ENCODE data around the gene FAM222A. TPM values are rescaled to one million over a fixed set of nuclear protein-coding genes. Genes with fewer than 3 reads are reported as not detected.

Gene FAM222A
- total RNA-seq, 1 donor: 0.36 TPM

DNA sequence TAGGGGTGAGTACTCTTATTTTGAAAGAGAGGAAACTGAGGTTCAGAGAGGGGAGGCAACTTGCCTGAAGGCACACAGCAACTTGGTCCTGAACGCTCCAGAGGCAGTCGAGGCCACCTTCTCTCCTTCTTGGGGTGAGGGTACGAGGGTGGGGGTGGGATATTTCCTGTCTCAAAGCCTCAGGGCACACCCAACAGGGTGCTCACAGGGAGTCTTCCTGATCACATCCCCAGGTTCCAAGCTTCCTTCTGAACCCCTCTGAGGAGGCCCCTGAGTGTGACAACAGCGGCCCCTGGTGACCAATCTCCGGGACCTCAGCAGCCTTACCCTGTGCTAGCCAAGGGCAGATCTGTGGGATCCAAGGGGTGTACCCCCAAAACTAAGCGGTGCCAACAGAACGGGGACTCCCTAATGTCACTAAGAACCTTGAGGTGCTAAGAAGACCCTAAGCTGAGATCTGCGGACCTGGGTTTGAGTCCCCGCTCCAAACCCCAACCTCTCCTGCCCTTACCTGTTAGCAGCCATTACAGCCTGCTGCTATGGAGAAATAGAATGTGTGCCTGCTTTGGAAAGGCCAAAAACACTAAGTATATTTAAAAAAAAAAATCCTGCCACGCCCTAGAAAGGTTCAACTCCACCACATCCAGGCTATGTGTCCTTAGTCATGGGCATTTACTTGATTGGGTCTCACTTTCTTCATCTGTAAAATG, 61.7 kb downstream of the FAM222A start:
- H3K27me3 ChIP-seq (ENCODE audit: insufficient read depth, low read length): no peaks in the 10 kb centered on the region
- H3K27ac ChIP-seq (ENCODE audit: low read depth, low read length): no peak overlapping the region
- H4K20me1 ChIP-seq (ENCODE audit: insufficient read depth, low read length): no peaks in the 10 kb centered on the region
- no peak overlapping the region for H3K4me3 ChIP-seq (ENCODE audit: insufficient read depth, low read length)
- peaks cover 9% of the 10 kb centered on the region for H3K4me1 ChIP-seq (ENCODE audit: insufficient read depth, low read length)
- peak; percentile 96 for DNase-seq (ENCODE audit: insufficient read length, low spot score, missing footprints)
- no peaks in the 10 kb centered on the region for H3K79me2 ChIP-seq (ENCODE audit: insufficient read depth, low read length)
- no peak overlapping the region for H2AFZ ChIP-seq (ENCODE audit: low read length)
- TF ChIP-seq, protein P1, sequence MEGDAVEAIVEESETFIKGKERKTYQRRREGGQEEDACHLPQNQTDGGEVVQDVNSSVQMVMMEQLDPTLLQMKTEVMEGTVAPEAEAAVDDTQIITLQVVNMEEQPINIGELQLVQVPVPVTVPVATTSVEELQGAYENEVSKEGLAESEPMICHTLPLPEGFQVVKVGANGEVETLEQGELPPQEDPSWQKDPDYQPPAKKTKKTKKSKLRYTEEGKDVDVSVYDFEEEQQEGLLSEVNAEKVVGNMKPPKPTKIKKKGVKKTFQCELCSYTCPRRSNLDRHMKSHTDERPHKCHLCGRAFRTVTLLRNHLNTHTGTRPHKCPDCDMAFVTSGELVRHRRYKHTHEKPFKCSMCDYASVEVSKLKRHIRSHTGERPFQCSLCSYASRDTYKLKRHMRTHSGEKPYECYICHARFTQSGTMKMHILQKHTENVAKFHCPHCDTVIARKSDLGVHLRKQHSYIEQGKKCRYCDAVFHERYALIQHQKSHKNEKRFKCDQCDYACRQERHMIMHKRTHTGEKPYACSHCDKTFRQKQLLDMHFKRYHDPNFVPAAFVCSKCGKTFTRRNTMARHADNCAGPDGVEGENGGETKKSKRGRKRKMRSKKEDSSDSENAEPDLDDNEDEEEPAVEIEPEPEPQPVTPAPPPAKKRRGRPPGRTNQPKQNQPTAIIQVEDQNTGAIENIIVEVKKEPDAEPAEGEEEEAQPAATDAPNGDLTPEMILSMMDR (IDR thresholded peaks at IDR 0.05; ENCODE audit: extremely low read depth, low read depth, low read length): peak; percentile 93
- H3K9me3 ChIP-seq (ENCODE audit: low read depth, low read length): peaks cover 6% of the 10 kb centered on the region
- no peaks in the 10 kb centered on the region for H3K36me3 ChIP-seq (ENCODE audit: insufficient read depth, low read length)
- H3K4me2 ChIP-seq (ENCODE audit: insufficient read depth, low read length): no peak overlapping the region

DNA sequence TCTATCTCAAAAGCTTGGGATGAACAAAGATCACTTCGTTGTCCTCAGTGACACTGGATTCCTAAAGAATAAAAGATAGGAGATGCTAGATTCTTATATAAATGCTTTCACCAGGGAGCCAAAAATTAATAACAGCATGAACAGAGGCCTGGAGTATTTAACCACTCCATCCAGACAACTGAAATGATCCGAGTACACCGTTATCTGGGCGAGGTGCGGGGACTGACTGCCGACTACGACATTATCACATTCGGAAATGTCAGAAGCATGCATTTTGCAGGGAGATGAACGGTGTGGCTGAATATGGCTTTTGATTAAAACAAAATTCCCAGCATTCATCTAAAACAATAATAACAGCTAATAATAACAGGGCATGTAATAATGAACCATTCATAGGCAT, 63.0 kb downstream of the FAM222A start:
- Histone ChIP-seq H3K27me3 (ENCODE audit: insufficient read depth, low read length) (no peaks in the 10 kb centered on the region), H2AFZ (ENCODE audit: low read length) (no peak overlapping the region), H3K9me3 (ENCODE audit: low read depth, low read length) (peaks cover 6% of the 10 kb centered on the region), H3K79me2 (ENCODE audit: insufficient read depth, low read length) (no peaks in the 10 kb centered on the region), H3K4me3 (ENCODE audit: insufficient read depth, low read length) (no peak overlapping the region), H4K20me1 (ENCODE audit: insufficient read depth, low read length) (no peaks in the 10 kb centered on the region), H3K36me3 (ENCODE audit: insufficient read depth, low read length) (no peaks in the 10 kb centered on the region), H3K4me1 (ENCODE audit: insufficient read depth, low read length) (peaks cover 9% of the 10 kb centered on the region), H3K4me2 (ENCODE audit: insufficient read depth, low read length) (no peak overlapping the region), H3K27ac (ENCODE audit: low read depth, low read length) (no peak overlapping the region)
- DNase-seq (ENCODE audit: insufficient read length, low spot score, missing footprints): no peak
- TF ChIP-seq, protein P1 (IDR thresholded peaks at IDR 0.05; ENCODE audit: extremely low read depth, low read depth, low read length): no peak

DNA sequence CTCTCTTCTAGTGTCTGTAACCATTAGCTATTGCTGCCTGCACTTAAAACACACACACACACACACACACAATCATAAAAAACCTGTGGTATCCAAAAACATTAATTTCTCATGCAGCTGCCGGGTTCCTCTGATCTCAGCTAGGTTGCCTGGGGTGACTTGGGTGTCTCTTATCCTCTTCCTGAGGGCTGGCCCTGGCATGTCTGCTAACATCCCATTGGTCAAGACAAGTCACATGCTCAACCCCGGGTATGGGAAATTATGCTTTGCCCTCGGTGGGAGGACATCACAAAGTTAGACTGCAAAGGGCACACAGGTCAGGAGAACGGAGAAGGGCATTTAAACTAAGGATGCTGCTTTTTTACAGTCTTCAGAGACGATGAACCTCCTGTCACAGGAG, 63.9 kb downstream of the FAM222A start:
- Histone ChIP-seq H3K9me3 (ENCODE audit: low read depth, low read length) (peaks cover 6% of the 10 kb centered on the region), H3K79me2 (ENCODE audit: insufficient read depth, low read length) (no peaks in the 10 kb centered on the region), H3K36me3 (ENCODE audit: insufficient read depth, low read length) (no peaks in the 10 kb centered on the region), H4K20me1 (ENCODE audit: insufficient read depth, low read length) (no peaks in the 10 kb centered on the region), H3K27ac (ENCODE audit: low read depth, low read length) (no peak overlapping the region), H2AFZ (ENCODE audit: low read length) (peak overlapping the region; percentile 56), H3K27me3 (ENCODE audit: insufficient read depth, low read length) (no peaks in the 10 kb centered on the region), H3K4me3 (ENCODE audit: insufficient read depth, low read length) (no peak overlapping the region), H3K4me1 (ENCODE audit: insufficient read depth, low read length) (peaks cover 9% of the 10 kb centered on the region), H3K4me2 (ENCODE audit: insufficient read depth, low read length) (peak overlapping the region; percentile 50)
- DNase-seq (ENCODE audit: insufficient read length, low spot score, missing footprints): peak; percentile 96
- TF ChIP-seq, protein P1 (IDR thresholded peaks at IDR 0.05; ENCODE audit: extremely low read depth, low read depth, low read length): no peak

DNA sequence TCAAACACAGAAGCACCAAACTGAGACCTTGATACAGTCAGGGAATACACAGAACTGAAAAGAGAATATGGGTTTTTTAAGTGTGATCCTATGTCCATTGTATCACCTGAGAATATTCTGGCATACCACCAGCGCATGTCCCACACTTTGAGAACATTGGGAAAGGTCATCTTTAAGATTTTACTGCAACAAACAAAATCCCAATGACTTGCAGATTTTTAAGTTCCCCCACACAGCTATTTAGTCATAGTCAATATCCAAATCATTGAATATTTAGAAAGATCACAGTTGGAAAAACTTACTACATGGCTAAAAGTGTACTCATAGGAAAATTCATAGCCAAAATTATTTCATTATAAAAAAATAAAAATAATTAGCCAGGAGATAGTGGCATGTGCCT, 65.1 kb downstream of the FAM222A start:
- Histone ChIP-seq H3K79me2 (ENCODE audit: insufficient read depth, low read length) (no peaks in the 10 kb centered on the region), H2AFZ (ENCODE audit: low read length) (no peak overlapping the region), H3K9me3 (ENCODE audit: low read depth, low read length) (peaks cover 6% of the 10 kb centered on the region), H3K4me3 (ENCODE audit: insufficient read depth, low read length) (no peak overlapping the region), H3K36me3 (ENCODE audit: insufficient read depth, low read length) (no peaks in the 10 kb centered on the region), H4K20me1 (ENCODE audit: insufficient read depth, low read length) (no peaks in the 10 kb centered on the region), H3K27ac (ENCODE audit: low read depth, low read length) (no peak overlapping the region), H3K4me1 (ENCODE audit: insufficient read depth, low read length) (peaks cover under 1% of the 10 kb centered on the region), H3K4me2 (ENCODE audit: insufficient read depth, low read length) (no peak overlapping the region), H3K27me3 (ENCODE audit: insufficient read depth, low read length) (no peaks in the 10 kb centered on the region)
- no peak for DNase-seq (ENCODE audit: insufficient read length, low spot score, missing footprints)
- TF ChIP-seq, protein P1 (IDR thresholded peaks at IDR 0.05; ENCODE audit: extremely low read depth, low read depth, low read length): no peak

All from osteoblast (primary cell).